ENCODE results near the gene KRT33B. TPM values are rescaled to one million over a fixed set of nuclear protein-coding genes. Genes with fewer than 3 reads are reported as not detected.
"Not testable (repeated sequence)": the region's sequence is repeated elsewhere in the genome, so short reads cannot be mapped to it uniquely, and the experiment has no call there.

Gene KRT33B
- polyA plus RNA-seq, 3 donors, result not detected

DNA sequence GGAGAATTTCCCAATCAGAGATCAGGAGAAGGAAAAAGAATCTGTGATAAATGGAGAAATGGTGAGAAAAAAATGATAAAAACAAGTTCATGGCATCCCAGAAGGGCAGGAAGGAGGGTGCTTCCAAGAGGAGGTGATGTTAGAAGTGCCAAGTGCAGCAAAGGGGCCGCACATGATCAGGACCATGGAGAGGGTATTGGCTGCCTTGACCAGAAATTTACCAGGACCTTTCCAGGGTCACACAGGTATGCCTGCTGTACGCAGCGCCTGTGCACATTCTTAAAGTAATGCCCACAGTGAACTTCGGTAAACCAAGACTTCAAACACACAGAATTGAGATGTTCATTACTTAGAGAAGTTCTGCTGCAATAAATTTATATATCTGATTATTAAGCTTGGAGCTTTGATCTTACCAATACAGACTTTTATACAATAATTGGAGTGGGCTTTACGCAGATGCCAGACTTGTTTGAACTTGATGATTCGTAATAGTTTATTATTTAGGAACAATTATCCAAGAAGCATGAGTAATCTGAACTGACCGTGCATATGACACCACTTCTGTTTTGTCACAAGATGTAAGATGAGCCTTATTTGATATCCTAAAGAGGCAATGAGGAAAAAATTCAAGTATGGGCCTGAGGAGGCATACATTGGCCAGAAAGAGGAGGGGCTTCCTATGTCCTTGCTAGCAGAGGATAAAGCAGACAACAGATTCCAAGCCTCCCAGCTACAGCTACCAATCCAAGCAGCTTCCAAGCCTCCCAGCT is 16.8 kb downstream of the KRT33B start:
- Mint-ChIP-seq H3K27ac (no peak overlapping the region), H3K4me1 (peaks cover 6% of the 10 kb centered on the region), H3K36me3 (no peaks in the 10 kb centered on the region), H3K27me3 (ENCODE audit: low read depth in 3 of 3) (peaks cover 3 to 6% (median 3%) of the 10 kb centered on the region in 3 donors), H3K9me3 (peaks cover 0 to 5% (median 0%) of the 10 kb centered on the region in 7 donors), H3K4me3 (no peak overlapping the region)
- H3K4me2 ChIP-seq (replicated peaks; ENCODE audit: extremely low read depth, low read length, poor library complexity, severe bottlenecking), result no peak overlapping the region
- H4K20me1 ChIP-seq (ENCODE audit: insufficient read depth, low read length), result no peaks in the 10 kb centered on the region
- no peaks in the 10 kb centered on the region for H3K9me3 ChIP-seq (replicated peaks in 1 of 2; ENCODE audit: control insufficient read depth in 1 of 2, insufficient read depth in 1 of 2, low read length in 2 of 2)
- TF ChIP-seq, protein P1, sequence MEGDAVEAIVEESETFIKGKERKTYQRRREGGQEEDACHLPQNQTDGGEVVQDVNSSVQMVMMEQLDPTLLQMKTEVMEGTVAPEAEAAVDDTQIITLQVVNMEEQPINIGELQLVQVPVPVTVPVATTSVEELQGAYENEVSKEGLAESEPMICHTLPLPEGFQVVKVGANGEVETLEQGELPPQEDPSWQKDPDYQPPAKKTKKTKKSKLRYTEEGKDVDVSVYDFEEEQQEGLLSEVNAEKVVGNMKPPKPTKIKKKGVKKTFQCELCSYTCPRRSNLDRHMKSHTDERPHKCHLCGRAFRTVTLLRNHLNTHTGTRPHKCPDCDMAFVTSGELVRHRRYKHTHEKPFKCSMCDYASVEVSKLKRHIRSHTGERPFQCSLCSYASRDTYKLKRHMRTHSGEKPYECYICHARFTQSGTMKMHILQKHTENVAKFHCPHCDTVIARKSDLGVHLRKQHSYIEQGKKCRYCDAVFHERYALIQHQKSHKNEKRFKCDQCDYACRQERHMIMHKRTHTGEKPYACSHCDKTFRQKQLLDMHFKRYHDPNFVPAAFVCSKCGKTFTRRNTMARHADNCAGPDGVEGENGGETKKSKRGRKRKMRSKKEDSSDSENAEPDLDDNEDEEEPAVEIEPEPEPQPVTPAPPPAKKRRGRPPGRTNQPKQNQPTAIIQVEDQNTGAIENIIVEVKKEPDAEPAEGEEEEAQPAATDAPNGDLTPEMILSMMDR (IDR thresholded peaks at IDR 0.05), result no peak
- WGBS (ENCODE audit: insufficient coverage), result 78% methylated on average over 1 of the region's 7 CpGs
- peaks cover 0 to 5% of the 10 kb centered on the region in 2 donors for H3K4me1 ChIP-seq (ENCODE audit: control insufficient read depth in 1 of 2, insufficient read depth in 2 of 2, low read length in 2 of 2)
- H3K4me3 ChIP-seq (replicated peaks in 1 of 3; ENCODE audit: low read depth in 2 of 3, low read length in 3 of 3), result no peak overlapping the region
- no peaks in the 10 kb centered on the region for H3K79me2 ChIP-seq (ENCODE audit: insufficient read depth, low read length)
- H3K9ac ChIP-seq (ENCODE audit: insufficient read depth, low read length, poor library complexity, severe bottlenecking), result no peak overlapping the region
- H2AFZ ChIP-seq (ENCODE audit: insufficient read depth, low read depth, low read length, poor library complexity, severe bottlenecking), result no peak overlapping the region
- intact Hi-C loops (cut with micrococcal nuclease), result no loop called here
- H3K36me3 ChIP-seq (replicated peaks in 1 of 2; ENCODE audit: control insufficient read depth in 1 of 2, insufficient read depth in 2 of 2, low read length in 2 of 2), result no peaks in the 10 kb centered on the region
- DNase-seq, result no peak
- peaks cover 0 to 5% of the 10 kb centered on the region in 2 donors for H3K27me3 ChIP-seq (ENCODE audit: control insufficient read depth in 2 of 2, insufficient read depth in 2 of 2, low read length in 2 of 2)
- H3K27ac ChIP-seq (ENCODE audit: low read depth in 1 of 2, low read length in 2 of 2), result no peak overlapping the region

- H3K27ac ChIP-seq (ENCODE audit: low read depth in 1 of 2, low read length in 2 of 2), result no peak overlapping the region
- H3K9ac ChIP-seq (ENCODE audit: insufficient read depth, low read length, poor library complexity, severe bottlenecking), result no peak overlapping the region
- no CpG with 5 or more reads among the region's 2 CpGs for WGBS (ENCODE audit: insufficient coverage)
- H3K36me3 Mint-ChIP-seq, result no peaks in the 10 kb centered on the region
- H3K27ac Mint-ChIP-seq, result no peak overlapping the region
- DNase-seq, result no peak
- intact Hi-C loops (cut with micrococcal nuclease), result no loop called here
- H3K4me3 ChIP-seq (replicated peaks in 1 of 3; ENCODE audit: low read depth in 2 of 3, low read length in 3 of 3), result no peak overlapping the region
- H3K4me1 Mint-ChIP-seq, result peaks cover 6% of the 10 kb centered on the region
- H2AFZ ChIP-seq (ENCODE audit: insufficient read depth, low read depth, low read length, poor library complexity, severe bottlenecking), result no peak overlapping the region
- no peaks in the 10 kb centered on the region for H3K79me2 ChIP-seq (ENCODE audit: insufficient read depth, low read length)
- H3K4me1 ChIP-seq (ENCODE audit: control insufficient read depth in 1 of 2, insufficient read depth in 2 of 2, low read length in 2 of 2), result peaks cover 0 to 5% of the 10 kb centered on the region in 2 donors
- H3K4me2 ChIP-seq (replicated peaks; ENCODE audit: extremely low read depth, low read length, poor library complexity, severe bottlenecking), result no peak overlapping the region
- peaks cover 0 to under 1% of the 10 kb centered on the region in 2 donors for H3K27me3 ChIP-seq (ENCODE audit: control insufficient read depth in 2 of 2, insufficient read depth in 2 of 2, low read length in 2 of 2)
- no peaks in the 10 kb centered on the region for H4K20me1 ChIP-seq (ENCODE audit: insufficient read depth, low read length)
- peaks cover 2 to 6% (median 3%) of the 10 kb centered on the region in 3 donors for H3K27me3 Mint-ChIP-seq (ENCODE audit: low read depth in 3 of 3)
- H3K36me3 ChIP-seq (replicated peaks in 1 of 2; ENCODE audit: control insufficient read depth in 1 of 2, insufficient read depth in 2 of 2, low read length in 2 of 2), result no peaks in the 10 kb centered on the region
- TF ChIP-seq, protein P1 (IDR thresholded peaks at IDR 0.05), result no peak
- H3K4me3 Mint-ChIP-seq, result no peak overlapping the region
- H3K9me3 ChIP-seq (replicated peaks in 1 of 2; ENCODE audit: control insufficient read depth in 1 of 2, insufficient read depth in 1 of 2, low read length in 2 of 2), result no peaks in the 10 kb centered on the region
- peaks cover 0 to 1% (median 0%) of the 10 kb centered on the region in 7 donors for H3K9me3 Mint-ChIP-seq
Measured at GRCh38 chr17:41351177-41351576, 18.4 kb downstream of the KRT33B start.

GRCh38 chr17:41350381-41350878 is 19.2 kb downstream of the KRT33B start, which contains the start of gene KRT33A:
KRT33A (minus strand) TSS chr17:41350828; CDS start chr17:41350767, 61 bp downstream.
- H3K79me2 ChIP-seq (ENCODE audit: insufficient read depth, low read length); H3K4me1 Mint-ChIP-seq; intact Hi-C loops (cut with micrococcal nuclease); H3K27ac ChIP-seq (ENCODE audit: low read depth in 1 of 2, low read length in 2 of 2); H4K20me1 ChIP-seq (ENCODE audit: insufficient read depth, low read length); H3K9me3 Mint-ChIP-seq; H3K4me3 Mint-ChIP-seq; H3K36me3 Mint-ChIP-seq; H3K27ac Mint-ChIP-seq; H3K36me3 ChIP-seq (replicated peaks in 1 of 2; ENCODE audit: control insufficient read depth in 1 of 2, insufficient read depth in 2 of 2, low read length in 2 of 2); H2AFZ ChIP-seq (ENCODE audit: insufficient read depth, low read depth, low read length, poor library complexity, severe bottlenecking); H3K9ac ChIP-seq (ENCODE audit: insufficient read depth, low read length, poor library complexity, severe bottlenecking); H3K4me1 ChIP-seq (ENCODE audit: control insufficient read depth in 1 of 2, insufficient read depth in 2 of 2, low read length in 2 of 2); H3K27me3 ChIP-seq (ENCODE audit: control insufficient read depth in 2 of 2, insufficient read depth in 2 of 2, low read length in 2 of 2); H3K4me3 ChIP-seq (replicated peaks in 1 of 3; ENCODE audit: low read depth in 2 of 3, low read length in 3 of 3); H3K4me2 ChIP-seq (replicated peaks; ENCODE audit: extremely low read depth, low read length, poor library complexity, severe bottlenecking); DNase-seq; H3K9me3 ChIP-seq (replicated peaks in 1 of 2; ENCODE audit: control insufficient read depth in 1 of 2, insufficient read depth in 1 of 2, low read length in 2 of 2); H3K27me3 Mint-ChIP-seq (ENCODE audit: low read depth in 3 of 3): not testable (repeated sequence)
- WGBS (ENCODE audit: insufficient coverage), result 94% methylated on average over 13 of the region's 16 CpGs

Data from CD14-positive monocyte (primary cell).